OCI-LY7 (cell line): Measurements from ENCODE around the gene CRCP. TPM values are rescaled to one million over a fixed set of nuclear protein-coding genes. Genes with fewer than 3 reads are reported as not detected.
"Not testable (repeated sequence)": the region's sequence is repeated elsewhere in the genome, so short reads cannot be mapped to it uniquely, and the experiment has no call there.

Experiments
- BruUV-seq: library from RNA; stranded (reverse); fragments of 400-500 nt; replicated peaks from 2 replicates; lab custom pipeline; 2021; lab: Mats Ljungman, UMichigan
- CTCF ChIA-PET: fragments of 300-600 bp; sonication (Branson Sonifier 250); formaldehyde crosslinking; loops from one replicate; lab custom pipeline; 2022; ENCODE audit warnings: antibody characterized with exemption; ENCODE audit not compliant: unreplicated experiment; lab: Charles Lee
- POLR2A ChIA-PET: fragments of 300-600 bp; sonication (Branson Sonifier 250); formaldehyde crosslinking; loops from one replicate; lab custom pipeline; 2022; ENCODE audit warnings: antibody characterized with exemption; lab: Charles Lee
- DNase-seq: peaks from one replicate; pipeline ENCODE4 v3.0.0-alpha.2; 2015; ENCODE audit warnings: low spot score
- H2AFZ ChIP-seq: fragments of 200-600 bp; sonication (generic), shearing (Covaris generic); 2 replicates; pipeline ENCODE4 v1.6.1; 2014; ENCODE audit warnings: mild to moderate bottlenecking, antibody characterized with exemption, low read length, moderate library complexity
- H3K27ac ChIP-seq: fragments of 200-600 bp; sonication (generic); 2 replicates; pipeline ENCODE4 v1.5.1; 2014; ENCODE audit warnings: mixed run types, low read depth, mild to moderate bottlenecking, moderate library complexity, low read length, inconsistent platforms; ENCODE audit not compliant: poor library complexity, severe bottlenecking
- H3K36me3 ChIP-seq: fragments of 200-600 bp; sonication (generic); 2 replicates; pipeline ENCODE4 v1.6.1; 2014; ENCODE audit warnings: mild to moderate bottlenecking, antibody characterized with exemption, low read length, moderate library complexity, mixed read lengths; ENCODE audit not compliant: insufficient read depth
- H3K4me1 ChIP-seq: fragments of 200-600 bp; sonication (generic); 2 replicates; pipeline ENCODE4 v1.5.1; 2014; ENCODE audit warnings: mild to moderate bottlenecking, low read length; ENCODE audit not compliant: insufficient read depth, poor library complexity, severe bottlenecking
- H3K4me2 ChIP-seq: fragments of 200-600 bp; sonication (generic); 2 replicates; pipeline ENCODE4 v1.6.1; 2014; ENCODE audit warnings: mild to moderate bottlenecking, low read length
- H3K4me3 ChIP-seq: fragments of 200-600 bp; sonication (generic); 2 replicates; pipeline ENCODE4 v1.5.1; 2014; ENCODE audit warnings: mild to moderate bottlenecking, low read depth, low read length; ENCODE audit not compliant: poor library complexity, severe bottlenecking
- H3K79me2 ChIP-seq: fragments of 200-600 bp; sonication (generic); 2 replicates; pipeline ENCODE4 v1.6.1; 2016; ENCODE audit warnings: low read depth, mild to moderate bottlenecking, low read length, moderate library complexity, mixed read lengths; ENCODE audit not compliant: insufficient read depth
- H3K9me2 ChIP-seq: fragments of 200-600 bp; sonication (generic); 2 replicates; pipeline ENCODE4 v1.6.1; 2016; ENCODE audit warnings: mild to moderate bottlenecking, low read length, mixed read lengths; ENCODE audit not compliant: insufficient read depth
- H3K9me3 ChIP-seq: fragments of 200-600 bp; sonication (generic); 2 replicates; pipeline ENCODE4 v1.6.1; 2014; ENCODE audit warnings: mild to moderate bottlenecking, mixed run types, low read length, mixed read lengths
- H4K20me1 ChIP-seq: fragments of 200-600 bp; sonication (generic); 2 replicates; pipeline ENCODE4 v1.6.1; 2014; ENCODE audit warnings: mild to moderate bottlenecking, antibody characterized with exemption, low read length, moderate library complexity, mixed read lengths; ENCODE audit not compliant: insufficient read depth
- CTCF ChIP-seq: fragments of 200-600 bp; sonication (generic); conservative IDR thresholded peaks from 2 replicates; pipeline ENCODE4 v1.5.1; 2014; ENCODE audit warnings: mild to moderate bottlenecking, antibody characterized with exemption, low read length, moderate library complexity, mixed read lengths
- EZH2phosphoT487 ChIP-seq: fragments of 200-600 bp; sonication (generic); IDR thresholded peaks from 2 replicates; pipeline ENCODE4 v1.6.1; 2018; ENCODE audit warnings: low read depth, borderline replicate concordance, mild to moderate bottlenecking, mixed run types, antibody characterized with exemption, low read length, moderate library complexity, mixed read lengths
- intact Hi-C: fragments of 100-400 bp; cut with micrococcal nuclease; formaldehyde crosslinking; loops from one replicate; pipeline ENCODE4 v1.10.0; 2022; ENCODE audit not compliant: unreplicated experiment
- total RNA-seq, 2 experiments: library from RNA; depleted of rRNA in 1 of 2; stranded (reverse); fragments of >200 nt in 1 of 2; shearing (Covaris generic) in 1 of 2; gene quantifications; 2 replicates each; pipeline ENCODE4 v1.2.3, GENCODE V29; 2014 to 2022

CRCP gene
- total RNA-seq, 2 experiments from 2014 or later: 25.1 to 28.3 TPM

- H4K20me1 ChIP-seq: no peaks in the 10 kb centered on the region
These were observed 35.8 kb downstream of the CRCP start for GRCh38 chr7:66150471-66150870.

GRCh38 chr7:66152371-66153191 is 37.9 kb downstream of the CRCP start:
- CTCF ChIA-PET: interaction anchor here (1.1 kb wide), 1 partner anchor 37 kb away, joined by 4 read pairs; no protein-coding TSS in a partner anchor
- DNase-seq: no peak
- intact Hi-C loops: no loop called here
- TF ChIP-seq EZH2phosphoT487 (no peak), CTCF (no peak)
- no peaks in the 10 kb centered on the region for H3K9me2 ChIP-seq
- H3K27ac ChIP-seq: no peak overlapping the region
- no peak overlapping the region for H3K4me3 ChIP-seq
- no peaks in the 10 kb centered on the region for H3K9me3 ChIP-seq
- H3K4me2 ChIP-seq: no peak overlapping the region
- peaks cover 89% of the 10 kb centered on the region for H3K36me3 ChIP-seq
- POLR2A ChIA-PET: no interaction called here
- no peaks in the 10 kb centered on the region for H3K4me1 ChIP-seq
- H2AFZ ChIP-seq: no peak overlapping the region
- no TSS peak for BruUV-seq
- H3K79me2 ChIP-seq: no peaks in the 10 kb centered on the region
- H4K20me1 ChIP-seq: no peaks in the 10 kb centered on the region

More at GRCh38 chr7:66150471-66150870, 35.8 kb downstream of the CRCP start:
- TF ChIP-seq CTCF: no peak
- Histone ChIP-seq H3K9me2 (no peaks in the 10 kb centered on the region), H3K4me2 (no peak overlapping the region), H3K4me3 (no peak overlapping the region), H2AFZ (no peak overlapping the region), H3K9me3 (no peaks in the 10 kb centered on the region), H3K36me3 (peaks cover 90% of the 10 kb centered on the region), H3K79me2 (no peaks in the 10 kb centered on the region), H3K27ac (no peak overlapping the region), H3K4me1 (no peaks in the 10 kb centered on the region)
- ChIA-PET CTCF (interaction anchor here (0.9 kb wide), 1 partner anchor 15 kb away, joined by 3 read pairs; no protein-coding TSS in a partner anchor), POLR2A (no interaction called here)
- intact Hi-C loops: no loop called here
- DNase-seq: no peak
- no TSS peak for BruUV-seq

- Histone ChIP-seq H2AFZ (no peak overlapping the region), H3K4me3 (no peak overlapping the region), H3K36me3 (peaks cover 89% of the 10 kb centered on the region), H4K20me1 (no peaks in the 10 kb centered on the region), H3K4me1 (no peaks in the 10 kb centered on the region), H3K9me3 (no peaks in the 10 kb centered on the region), H3K79me2 (no peaks in the 10 kb centered on the region), H3K4me2 (no peak overlapping the region), H3K27ac (no peak overlapping the region), H3K9me2 (no peaks in the 10 kb centered on the region)
- POLR2A ChIA-PET: no interaction called here
- BruUV-seq: no TSS peak
- intact Hi-C loops: no loop called here
- CTCF ChIA-PET: no interaction called here
- no peak for DNase-seq
- TF ChIP-seq EZH2phosphoT487 (no peak), CTCF (no peak)
These were observed 39.0 kb downstream of the CRCP start for GRCh38 chr7:66153691-66154090.

GRCh38 chr7:66156035-66156434 is 41.4 kb downstream of the CRCP start:
- intact Hi-C loops, H4K20me1 ChIP-seq, H3K4me2 ChIP-seq, H3K27ac ChIP-seq, H3K9me3 ChIP-seq, H3K4me3 ChIP-seq, H3K9me2 ChIP-seq, H3K79me2 ChIP-seq, CTCF ChIA-PET, DNase-seq, BruUV-seq, H3K4me1 ChIP-seq, H2AFZ ChIP-seq: not testable (repeated sequence)
- POLR2A ChIA-PET: interaction anchor here (0.7 to 1.2 kb wide), 3 partner anchors 29 to 194 kb away, joined by 3 to 4 read pairs (median 3); partner anchors contain the start of gene CRCP
- H3K36me3 ChIP-seq: peaks cover 76% of the 10 kb centered on the region
